Activated B cell treated with CpG ODN at 0.5 μM for 24 hours (primary cell): ENCODE measurements around the gene ARHGEF4. TPM values are rescaled to one million over a fixed set of nuclear protein-coding genes. Genes with fewer than 3 reads are reported as not detected.

Source experiments
- ATAC-seq: fragments of 200-7000 bp; cut with Tn5 transposase; one replicate; pipeline ENCODE4 v1.10.0; 2021; ENCODE audit warnings: low read depth, mild to moderate bottlenecking, moderate library complexity
- CTCF ChIA-PET: fragments of 350-600 bp; sonication (Branson Sonifier 250); formaldehyde crosslinking; loops from one replicate; lab custom pipeline; 2021; ENCODE audit warnings: antibody characterized with exemption; lab: Charles Lee
- POLR2A ChIA-PET: fragments of 350-600 bp; sonication (Branson Sonifier 250); formaldehyde crosslinking; loops from one replicate; lab custom pipeline; 2021; ENCODE audit warnings: antibody characterized with exemption; lab: Charles Lee
- DNase-seq: peaks from one replicate; pipeline ENCODE4 v3.0.0; 2022
- H3K27ac Mint-ChIP-seq: one replicate; pipeline ENCODE4 v1.8.0; 2020; ENCODE audit warnings: mixed read lengths
- H3K27me3 Mint-ChIP-seq: one replicate; pipeline ENCODE4 v1.8.0; 2021; ENCODE audit warnings: mixed read lengths
- H3K36me3 Mint-ChIP-seq: one replicate; pipeline ENCODE4 v1.8.0; 2021; ENCODE audit warnings: low read depth, mixed read lengths
- H3K4me1 Mint-ChIP-seq: one replicate; pipeline ENCODE4 v1.8.0; 2021; ENCODE audit warnings: mixed read lengths
- H3K4me3 Mint-ChIP-seq: one replicate; pipeline ENCODE4 v1.8.0; 2020; ENCODE audit warnings: mild to moderate bottlenecking, mixed read lengths
- H3K9me3 Mint-ChIP-seq: one replicate; pipeline ENCODE4 v1.8.0; 2020; ENCODE audit warnings: mixed read lengths
- CTCF ChIP-seq: fragments of 200-600 bp; IDR thresholded peaks from one replicate; pipeline ENCODE4 v1.8.0; 2022; ENCODE audit warnings: antibody characterized with exemption, mild to moderate bottlenecking
- intact Hi-C: fragments of 100-400 bp; cut with micrococcal nuclease; formaldehyde crosslinking; loops from one replicate; pipeline ENCODE4 v1.15.1; 2024
- total RNA-seq: library from RNA; stranded (reverse); gene quantifications from 2 replicates; pipeline ENCODE4 v1.2.3, GENCODE V29; 2022

Gene ARHGEF4
- total RNA-seq, 1 donor from 2014 or later: 0.29 TPM

- Mint-ChIP-seq H3K9me3 (peaks cover 3% of the 10 kb centered on the region), H3K4me3 (no peak overlapping the region), H3K27me3 (peaks cover 5% of the 10 kb centered on the region), H3K4me1 (peaks cover 16% of the 10 kb centered on the region), H3K27ac (no peak overlapping the region), H3K36me3 (no peaks in the 10 kb centered on the region)
- DNase-seq: no peak
- POLR2A ChIA-PET: no interaction called here
- no peak for ATAC-seq
- TF ChIP-seq CTCF: no peak
- intact Hi-C loops: no loop called here
- CTCF ChIA-PET: no interaction called here
Observed at GRCh38 chr2:130819608-130820278, 17.0 kb upstream of the ARHGEF4 start.

- POLR2A ChIA-PET: no interaction called here
- intact Hi-C loops: no loop called here
- CTCF ChIA-PET: no interaction called here
- no peaks in the 10 kb centered on the region for H3K36me3 Mint-ChIP-seq
- H3K4me1 Mint-ChIP-seq: peaks cover 20% of the 10 kb centered on the region
- ATAC-seq: no peak
- H3K4me3 Mint-ChIP-seq: no peak overlapping the region
- no peak for DNase-seq
- peaks cover 5% of the 10 kb centered on the region for H3K27me3 Mint-ChIP-seq
- H3K9me3 Mint-ChIP-seq: peaks cover 3% of the 10 kb centered on the region
- no peak overlapping the region for H3K27ac Mint-ChIP-seq
- no peak for TF ChIP-seq CTCF
Observed at GRCh38 chr2:130820279-130820861, 16.3 kb upstream of the ARHGEF4 start.

GRCh38 chr2:130821867-130822266, 14.8 kb upstream of the ARHGEF4 start:
- Mint-ChIP-seq H3K27ac (peak overlapping the region; percentile 12), H3K36me3 (no peaks in the 10 kb centered on the region), H3K9me3 (peaks cover 3% of the 10 kb centered on the region), H3K4me3 (no peak overlapping the region), H3K27me3 (peaks cover 5% of the 10 kb centered on the region), H3K4me1 (peaks cover 23% of the 10 kb centered on the region)
- ChIA-PET CTCF (no interaction called here), POLR2A (no interaction called here)
- no peak for DNase-seq
- intact Hi-C loops: no loop called here
- no peak for TF ChIP-seq CTCF
- no peak for ATAC-seq

GRCh38 chr2:130822766-130823165, 13.9 kb upstream of the ARHGEF4 start:
- peaks cover 3% of the 10 kb centered on the region for H3K9me3 Mint-ChIP-seq
- H3K4me3 Mint-ChIP-seq: no peak overlapping the region
- ATAC-seq: no peak
- TF ChIP-seq CTCF: no peak
- no peak for DNase-seq
- CTCF ChIA-PET: interaction anchor here (2.6 kb wide), 1 partner anchor 25 kb away, joined by 10 read pairs; no protein-coding TSS in a partner anchor
- intact Hi-C loops: no loop called here
- H3K4me1 Mint-ChIP-seq: peaks cover 23% of the 10 kb centered on the region
- POLR2A ChIA-PET: no interaction called here
- no peaks in the 10 kb centered on the region for H3K36me3 Mint-ChIP-seq
- H3K27ac Mint-ChIP-seq: no peak overlapping the region
- peaks cover 3% of the 10 kb centered on the region for H3K27me3 Mint-ChIP-seq

GRCh38 chr2:130823171-130823885, 13.4 kb upstream of the ARHGEF4 start:
- ChIA-PET POLR2A (interaction anchor here (1.3 kb wide), 1 partner anchor 270 kb away, joined by 6 read pairs; the partner anchor contains the start of gene FAM168B), CTCF (interaction anchor here (2.6 kb wide), 1 partner anchor 26 kb away, joined by 10 read pairs; no protein-coding TSS in a partner anchor)
- TF ChIP-seq CTCF: no peak
- peaks cover 23% of the 10 kb centered on the region for H3K4me1 Mint-ChIP-seq
- intact Hi-C loops: no loop called here
- H3K4me3 Mint-ChIP-seq: peak overlapping the region; percentile 55
- H3K9me3 Mint-ChIP-seq: peaks cover 3% of the 10 kb centered on the region
- peak overlapping the region; percentile 86 for H3K27ac Mint-ChIP-seq
- ATAC-seq (no peak), DNase-seq (no peak)
- H3K27me3 Mint-ChIP-seq: peaks cover 3% of the 10 kb centered on the region
- no peaks in the 10 kb centered on the region for H3K36me3 Mint-ChIP-seq
